K562 (cell line): ENCODE results near the gene MVD. TPM values are rescaled to one million over a fixed set of nuclear protein-coding genes. Genes with fewer than 3 reads are reported as not detected.

Source experiments
- CEBPG ChIP-seq, 3 experiments: fragments of 200-800 bp in 1 of 3; sonication (Bioruptor generic) in 1 of 3; sonication (generic) in 1 of 3; formaldehyde crosslinking in 1 of 3; IDR thresholded peaks in 2 of 3; conservative IDR thresholded peaks in 1 of 3; 2 replicates each; pipeline versions ENCODE4 v1.6.1 to v1.8.0; 2016 to 2022; ENCODE audit warnings: missing compliant biosample characterization in 2 of 3, missing genetic modification characterization in 2 of 3, mild to moderate bottlenecking in 1 of 3, missing genetic modification reagents in 1 of 3
- CTCFL ChIP-seq: IDR thresholded peaks from 2 replicates; pipeline ENCODE4 v1.6.1; 2011; ENCODE audit warnings: borderline replicate concordance, low read depth, mild to moderate bottlenecking, moderate library complexity, low read length; ENCODE audit not compliant: insufficient read depth, poor library complexity, severe bottlenecking
- ETV6 ChIP-seq, 3 experiments: fragments of 150-350 bp in 1 of 3; sonication (generic) in 1 of 3; formaldehyde crosslinking in 1 of 3; IDR thresholded peaks; 2 replicates each; pipeline versions ENCODE4 v1.6.1 to v1.8.0; 2014 to 2022; ENCODE audit warnings: borderline replicate concordance in 2 of 3, low read depth in 2 of 3, antibody characterized with exemption in 1 of 3, low read length in 1 of 3, mild to moderate bottlenecking in 1 of 3, missing genetic modification reagents in 1 of 3
- HBP1 ChIP-seq: fragments of 450-650 bp; formaldehyde crosslinking; IDR thresholded peaks from 2 replicates; pipeline ENCODE4 v1.4.0; 2022; ENCODE audit warnings: missing genetic modification characterization
- KAT8 ChIP-seq: fragments of 450-650 bp; IDR thresholded peaks from 2 replicates; pipeline ENCODE4 v1.6.1; 2016; ENCODE audit warnings: low read depth, mild to moderate bottlenecking
- RCOR1 ChIP-seq, 2 experiments: IDR thresholded peaks; 2 replicates each; pipeline ENCODE4 v1.6.1; 2012; ENCODE audit warnings: low read depth in 2 of 2, low read length in 2 of 2, borderline replicate concordance in 1 of 2, improper control_type of control experiment in 1 of 2
- RNF2 ChIP-seq: sonication (generic); IDR thresholded peaks from 2 replicates; pipeline ENCODE4 v1.6.1; 2016
- SAP30 ChIP-seq: fragments of 200-600 bp; sonication (generic); IDR thresholded peaks from 2 replicates; pipeline ENCODE4 v1.6.1; 2012; ENCODE audit warnings: borderline replicate concordance, low read depth, mild to moderate bottlenecking, moderate library complexity, low read length, control low read depth, inconsistent platforms; ENCODE audit not compliant: insufficient read depth, poor library complexity, severe bottlenecking
- ZC3H11A ChIP-seq: IDR thresholded peaks from 2 replicates; pipeline ENCODE4 v1.6.1; 2012; ENCODE audit warnings: low read depth, low read length, improper control_type of control experiment
- ZNF23 ChIP-seq: fragments of 250-450 bp; sonication (Bioruptor Pico); IDR thresholded peaks from 2 replicates; pipeline ENCODE4 v1.4.0; 2020; ENCODE audit warnings: mild to moderate bottlenecking
- ZNF644 ChIP-seq: fragments of 200-800 bp; sonication (Bioruptor generic); IDR thresholded peaks from 2 replicates; pipeline ENCODE4 v1.6.1; 2016; ENCODE audit warnings: low read depth, missing genetic modification characterization, missing compliant biosample characterization
- polyA plus RNA-seq, 8 experiments: library from polyadenylated mRNA; depleted of rRNA in 4 of 8; stranded (reverse) in 5 of 8; unstranded in 3 of 8; fragments of >200 nt; fragmentation: Nextera tagmentation in 2 of 8; fragmentation: Illumina TruSeq in 1 of 8; extraction: Ambion mirVana in 2 of 8; extraction: Trizol in 1 of 8; gene quantifications; 2 replicates each; pipeline versions ENCODE4 v1.2.1 to v1.2.3, GENCODE V29; 2011 to 2014; ENCODE audit warnings: inconsistent platforms in 1 of 8, missing spikeins in 1 of 8
- total RNA-seq, 7 experiments: library from RNA; depleted of rRNA in 6 of 7; stranded (reverse); fragments of >200 nt in 6 of 7; fragmentation: Illumina TruSeq in 2 of 7; extraction: Trizol in 2 of 7; gene quantifications; 2 replicates each; pipeline versions ENCODE4 v1.2.1 to v1.2.3, GENCODE V29; 2011 to 2021; ENCODE audit warnings: low replicate concordance in 1 of 7
- TF ChIP-seq, protein P1 (sequence below), 2 experiments: fragments of 450-650 bp; formaldehyde crosslinking in 1 of 2; IDR thresholded peaks; 2 replicates each; pipeline versions ENCODE4 v1.4.0 to v1.6.1; 2014 to 2020; ENCODE audit warnings: mild to moderate bottlenecking in 2 of 2, borderline replicate concordance in 1 of 2, low read depth in 1 of 2

MVD gene
- total and polyA plus RNA-seq, 9 of the 15 experiments (the other 6 are each of a cell fraction or from before 2014, with no cell fraction given): 12.2 to 141 (median 45.3) TPM

- TF ChIP-seq CTCFL: peak; percentile 47
- TF ChIP-seq RNF2: no peak
- TF ChIP-seq ETV6 (IDR thresholded peaks at IDR 0.05; ENCODE audit: borderline replicate concordance in 1 of 2, low read depth in 2 of 2, low read length in 1 of 2): no peak
- TF ChIP-seq ETV6 (CRISPR knock-in tag; IDR thresholded peaks at IDR 0.05; ENCODE audit: borderline replicate concordance): no peak
- no peak for TF ChIP-seq ZC3H11A
- TF ChIP-seq SAP30: no peak
- no peak for TF ChIP-seq ZNF644 (tag)
- no peak for TF ChIP-seq CEBPG (CRISPR knock-in tag; IDR thresholded peaks at IDR 0.05)
- TF ChIP-seq CEBPG (tag; conservative IDR thresholded peaks at IDR 0.05 in 1 of 2, IDR thresholded peaks at IDR 0.05 in 1 of 2): no peak
- no peak for TF ChIP-seq RCOR1 (IDR thresholded peaks at IDR 0.05; ENCODE audit: borderline replicate concordance in 1 of 2, low read depth in 2 of 2, low read length in 2 of 2)
- TF ChIP-seq ZNF23: no peak
- no peak for TF ChIP-seq KAT8
- TF ChIP-seq HBP1 (CRISPR knock-in tag): no peak
- TF ChIP-seq, protein P1, sequence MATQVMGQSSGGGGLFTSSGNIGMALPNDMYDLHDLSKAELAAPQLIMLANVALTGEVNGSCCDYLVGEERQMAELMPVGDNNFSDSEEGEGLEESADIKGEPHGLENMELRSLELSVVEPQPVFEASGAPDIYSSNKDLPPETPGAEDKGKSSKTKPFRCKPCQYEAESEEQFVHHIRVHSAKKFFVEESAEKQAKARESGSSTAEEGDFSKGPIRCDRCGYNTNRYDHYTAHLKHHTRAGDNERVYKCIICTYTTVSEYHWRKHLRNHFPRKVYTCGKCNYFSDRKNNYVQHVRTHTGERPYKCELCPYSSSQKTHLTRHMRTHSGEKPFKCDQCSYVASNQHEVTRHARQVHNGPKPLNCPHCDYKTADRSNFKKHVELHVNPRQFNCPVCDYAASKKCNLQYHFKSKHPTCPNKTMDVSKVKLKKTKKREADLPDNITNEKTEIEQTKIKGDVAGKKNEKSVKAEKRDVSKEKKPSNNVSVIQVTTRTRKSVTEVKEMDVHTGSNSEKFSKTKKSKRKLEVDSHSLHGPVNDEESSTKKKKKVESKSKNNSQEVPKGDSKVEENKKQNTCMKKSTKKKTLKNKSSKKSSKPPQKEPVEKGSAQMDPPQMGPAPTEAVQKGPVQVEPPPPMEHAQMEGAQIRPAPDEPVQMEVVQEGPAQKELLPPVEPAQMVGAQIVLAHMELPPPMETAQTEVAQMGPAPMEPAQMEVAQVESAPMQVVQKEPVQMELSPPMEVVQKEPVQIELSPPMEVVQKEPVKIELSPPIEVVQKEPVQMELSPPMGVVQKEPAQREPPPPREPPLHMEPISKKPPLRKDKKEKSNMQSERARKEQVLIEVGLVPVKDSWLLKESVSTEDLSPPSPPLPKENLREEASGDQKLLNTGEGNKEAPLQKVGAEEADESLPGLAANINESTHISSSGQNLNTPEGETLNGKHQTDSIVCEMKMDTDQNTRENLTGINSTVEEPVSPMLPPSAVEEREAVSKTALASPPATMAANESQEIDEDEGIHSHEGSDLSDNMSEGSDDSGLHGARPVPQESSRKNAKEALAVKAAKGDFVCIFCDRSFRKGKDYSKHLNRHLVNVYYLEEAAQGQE (IDR thresholded peaks at IDR 0.05; ENCODE audit: borderline replicate concordance): peak; percentile 23; the same call in 1 of the 2 replicates
- TF ChIP-seq, protein P1 (CRISPR knock-in tag; IDR thresholded peaks at IDR 0.05; ENCODE audit: low read depth): no peak
Measured at GRCh38 chr16:88681084-88681680, 18.3 kb upstream of the MVD start (continued).
